Left lung (tissue), 14 donors: ENCODE data around the gene CORO1C. TPM values are rescaled to one million over a fixed set of nuclear protein-coding genes. Genes with fewer than 3 reads are reported as not detected.

Experiments
- ATAC-seq: fragments of 200-7000 bp; cut with Tn5 transposase; one replicate; pipeline ENCODE4 v1.9.1; 2020; ENCODE audit warnings: moderate library complexity
- DNase-seq, 4 donors: peaks; one replicate each; pipeline ENCODE4 v3.0.0-alpha.2; 2013 to 2020
- H3K27ac ChIP-seq, 2 donors: fragments of 200-600 bp; sonication (generic) in 1 of 2; one replicate each; pipeline versions ENCODE4 v1.5.0 to v1.8.0; 2020 to 2021
- H3K27me3 ChIP-seq, 2 donors: fragments of 200-600 bp; sonication (generic) in 1 of 2; one replicate each; pipeline versions ENCODE4 v1.5.0 to v1.8.0; 2020 to 2021
- H3K36me3 ChIP-seq, 2 donors: fragments of 200-600 bp; sonication (generic) in 1 of 2; one replicate each; pipeline versions ENCODE4 v1.5.0 to v1.8.0; 2020 to 2021
- H3K4me1 ChIP-seq, 2 donors: fragments of 200-600 bp; one replicate each; pipeline ENCODE4 v1.8.0; 2021
- H3K4me3 ChIP-seq, 2 donors: fragments of 200-600 bp; sonication (generic) in 1 of 2; one replicate each; pipeline versions ENCODE4 v1.5.0 to v1.8.0; 2020 to 2021; ENCODE audit warnings: mild to moderate bottlenecking in 1 of 2
- H3K9me3 ChIP-seq, 2 donors: fragments of 200-600 bp; sonication (generic) in 1 of 2; one replicate each; pipeline versions ENCODE4 v1.5.0 to v1.8.0; 2020 to 2021
- CTCF ChIP-seq, 2 donors: fragments of 200-600 bp; sonication (generic) in 1 of 2; IDR thresholded peaks; one replicate each; pipeline versions ENCODE4 v1.5.0 to v1.8.0; 2021; ENCODE audit warnings: antibody characterized with exemption in 2 of 2
- intact Hi-C, 2 donors: fragments of 100-400 bp; cut with DNase I; formaldehyde crosslinking; loops; one replicate each; pipeline versions ENCODE4 v1.11.2 to v1.14.2; 2022
- long read RNA-seq, 12 donors: library from polyadenylated mRNA in 2 of 12; unstranded in 2 of 12; transcript quantifications; one replicate each; pipeline ENCODE4 v2.0.0 and lab custom pipeline, GENCODE V29; 2019 to 2026
- polyA plus RNA-seq, 6 donors: library from polyadenylated mRNA; unstranded; fragments of 120-200 nt; gene quantifications; one replicate each; pipeline ENCODE4 v1.2.1, GENCODE V29; 2013; ENCODE audit not compliant: insufficient read length in 6 of 6
- total RNA-seq, 2 donors: library from RNA; stranded (reverse); fragmentation: NEBNext Ultra II Directional; extraction: Animal tissue kit (Norgen Biotek cat#: 25700); gene quantifications; one replicate each; pipeline ENCODE4 v1.2.1, GENCODE V29; 2021
- donor health status: DM: no; HTN: yes; CAD: no.
- donor health status: DM: no; HTN: no; CAD: no.

CORO1C gene
- total RNA-seq: 100 to 1,000 TPM; 224 to 282 TPM
- 10 to 100 TPM; 77.7 to 88.8 (median 82.9) TPM for polyA plus RNA-seq
- long read RNA-seq, donor 1, transcript CORO1C-201 (11 exons, 3,892 nt): major isoform, 14 of 27 reads
- long read RNA-seq, donor 1, partial matches to known transcripts: 12 of 27 reads
- long read RNA-seq, donor 1, other reads (novel, unspliced or antisense): 0 of 27 reads
- long read RNA-seq, donor 2, transcript CORO1C-201 (11 exons, 3,892 nt): major isoform, 13 of 13 reads
- long read RNA-seq, donor 2, partial matches to known transcripts: 0 of 13 reads
- long read RNA-seq, donor 2, other reads (novel, unspliced or antisense): 0 of 13 reads
- long read RNA-seq, donor 3, transcript CORO1C-201 (11 exons, 3,892 nt): major isoform, 6 of 7 reads
- long read RNA-seq, donor 3, partial matches to known transcripts: 0 of 7 reads
- long read RNA-seq, donor 3, other reads (novel, unspliced or antisense): 0 of 7 reads
- long read RNA-seq, donor 4, transcript CORO1C-201 (11 exons, 3,892 nt): major isoform, 8 of 25 reads
- long read RNA-seq, donor 4, partial matches to known transcripts: 8 of 25 reads
- long read RNA-seq, donor 4, other reads (novel, unspliced or antisense): 8 of 25 reads
- long read RNA-seq, donor 5, transcript CORO1C-201 (11 exons, 3,892 nt): major isoform, 6 of 6 reads
- long read RNA-seq, donor 5, partial matches to known transcripts: 0 of 6 reads
- long read RNA-seq, donor 5, other reads (novel, unspliced or antisense): 0 of 6 reads
- long read RNA-seq, donor 6, transcript CORO1C-201 (11 exons, 3,892 nt): major isoform, 10 of 11 reads
- long read RNA-seq, donor 6, partial matches to known transcripts: 0 of 11 reads
- long read RNA-seq, donor 6, other reads (novel, unspliced or antisense): 0 of 11 reads
- long read RNA-seq, donor 7, partial matches to known transcripts: 0 of 3 reads
- long read RNA-seq, donor 7, other reads (novel, unspliced or antisense): 0 of 3 reads
- long read RNA-seq, donor 8, transcript CORO1C-201 (11 exons, 3,892 nt): major isoform, 8 of 9 reads
- long read RNA-seq, donor 8, partial matches to known transcripts: 0 of 9 reads
- long read RNA-seq, donor 8, other reads (novel, unspliced or antisense): 0 of 9 reads
- long read RNA-seq, donor 9: 0 reads
- long read RNA-seq, donor 10, transcript CORO1C-201 (11 exons, 3,892 nt): major isoform, 10 of 15 reads
- long read RNA-seq, donor 10, partial matches to known transcripts: 2 of 15 reads
- long read RNA-seq, donor 10, other reads (novel, unspliced or antisense): 3 of 15 reads
- long read RNA-seq, donor 11, transcript CORO1C-201 (11 exons, 3,892 nt): major isoform, 12 of 12 reads
- long read RNA-seq, donor 11, partial matches to known transcripts: 0 of 12 reads
- long read RNA-seq, donor 11, other reads (novel, unspliced or antisense): 0 of 12 reads
- long read RNA-seq, donor 12, transcript CORO1C-201 (11 exons, 3,892 nt): major isoform, 9 of 11 reads
- long read RNA-seq, donor 12, partial matches to known transcripts: 0 of 11 reads
- long read RNA-seq, donor 12, other reads (novel, unspliced or antisense): 0 of 11 reads

- ATAC-seq: peak; percentile 89
- peak; percentile 68 to 95 for TF ChIP-seq CTCF (IDR thresholded peaks at IDR 0.05)
- Histone ChIP-seq H3K36me3 (no peaks in the 10 kb centered on the region), H3K9me3 (no peaks in the 10 kb centered on the region), H3K27me3 (no peaks in the 10 kb centered on the region), H3K4me1 (peaks cover 9 to 63% of the 10 kb centered on the region in 2 donors), H3K4me3 (peak within 1 kb of the TSS; percentile 75 to 81), H3K27ac (peak within 1 kb of the TSS; percentile 93 to 96)
- DNase-seq: peak; percentile 93 to 99 (median 96)
- intact Hi-C loops: no loop called here
These were observed at the start of gene CORO1C for GRCh38 chr12:108731105-108731865. Gene CORO1C, minus strand, starts transcription at chr12:108731518. Its CDS starts 30,200 bp downstream, at chr12:108701318.

GRCh38 chr12:108779998-108780688 is 48.8 kb upstream of the CORO1C start:
- intact Hi-C loops: no loop called here
- peaks cover 0 to 30% of the 10 kb centered on the region in 2 donors for H3K36me3 ChIP-seq
- H3K27ac ChIP-seq: no peak overlapping the region
- no peak for TF ChIP-seq CTCF (IDR thresholded peaks at IDR 0.05)
- no peaks in the 10 kb centered on the region for H3K27me3 ChIP-seq
- no peak for ATAC-seq
- DNase-seq: no peak
- no peaks in the 10 kb centered on the region for H3K9me3 ChIP-seq
- H3K4me1 ChIP-seq: peaks cover 0 to 18% of the 10 kb centered on the region in 2 donors
- H3K4me3 ChIP-seq: no peak overlapping the region

DNA sequence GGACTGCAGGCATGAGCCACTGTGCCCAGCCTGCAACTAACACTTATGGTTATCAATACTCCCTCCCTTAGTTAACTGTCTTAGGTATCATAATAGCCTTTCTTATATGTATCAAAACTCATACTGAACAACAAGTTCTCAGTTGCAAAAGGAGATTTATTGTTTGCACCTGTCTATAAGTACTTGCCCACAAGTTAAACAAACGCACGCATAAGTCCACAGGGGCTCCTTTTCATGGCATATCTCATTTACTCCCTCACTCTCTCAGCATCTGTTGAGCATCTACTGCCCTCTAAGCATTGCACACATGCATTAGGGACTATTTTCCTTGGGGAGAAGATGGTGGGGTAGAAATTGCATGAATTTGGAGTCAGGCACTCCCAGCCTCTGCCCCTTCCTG is 46.7 kb upstream of the CORO1C start:
- ATAC-seq: no peak
- no peak overlapping the region for H3K4me3 ChIP-seq
- intact Hi-C loops: no loop called here
- H3K27ac ChIP-seq: no peak overlapping the region
- H3K27me3 ChIP-seq: no peaks in the 10 kb centered on the region
- no peaks in the 10 kb centered on the region for H3K9me3 ChIP-seq
- no peak for DNase-seq
- H3K36me3 ChIP-seq: peaks cover 0 to 9% of the 10 kb centered on the region in 2 donors
- TF ChIP-seq CTCF (IDR thresholded peaks at IDR 0.05): no peak
- peaks cover 3 to 10% of the 10 kb centered on the region in 2 donors for H3K4me1 ChIP-seq

- peaks cover 3 to 10% of the 10 kb centered on the region in 2 donors for H3K4me1 ChIP-seq
- intact Hi-C loops: no loop called here
- ATAC-seq: no peak
These were observed 45.8 kb upstream of the CORO1C start for GRCh38 chr12:108777156-108777555.

More at GRCh38 chr12:108777156-108777555, 45.8 kb upstream of the CORO1C start:
- no peak overlapping the region for H3K4me3 ChIP-seq
- no peaks in the 10 kb centered on the region for H3K27me3 ChIP-seq
- H3K27ac ChIP-seq: no peak overlapping the region
- TF ChIP-seq CTCF (IDR thresholded peaks at IDR 0.05): no peak
- no peak for DNase-seq
- peaks cover 0 to under 1% of the 10 kb centered on the region in 2 donors for H3K36me3 ChIP-seq
- H3K9me3 ChIP-seq: no peaks in the 10 kb centered on the region
